H1 (cell line): ENCODE data around the gene FMC1. TPM values are rescaled to one million over a fixed set of nuclear protein-coding genes. Genes with fewer than 3 reads are reported as not detected.

Source experiments
- CTCF ChIA-PET: fragments of 300-600 bp; sonication (Branson Sonifier 250); formaldehyde crosslinking; loops from one replicate; lab custom pipeline; 2021; ENCODE audit not compliant: partially characterized antibody; lab: Charles Lee
- POLR2A ChIA-PET: fragments of 300-600 bp; sonication (Branson Sonifier 250); formaldehyde crosslinking; loops from one replicate; lab custom pipeline; 2021; ENCODE audit warnings: inconsistent platforms; ENCODE audit not compliant: partially characterized antibody; lab: Charles Lee
- DNase-seq, 2 experiments: peaks; one replicate each; pipeline versions ENCODE4 v3.0.0 to v3.0.0-alpha.2; 2010 to 2022; ENCODE audit warnings: low spot score in 2 of 2, low read depth in 1 of 2, mixed read lengths in 1 of 2
- FAIRE-seq: peaks from 2 replicates; lab custom pipeline; 2011; peaks lifted over from hg19 to GRCh38; lab: Jason Lieb, UNC
- H2AFZ ChIP-seq: 2 replicates; pipeline ENCODE4 v1.8.1; 2012; ENCODE audit warnings: low read length, inconsistent platforms
- H2AK5ac ChIP-seq: 2 replicates; pipeline ENCODE4 v1.6.1; 2013; ENCODE audit warnings: low read depth, low read length
- H2BK120ac ChIP-seq: replicated peaks from 2 replicates; pipeline ENCODE3; 2013; ENCODE audit warnings: low read depth, low read length, inconsistent platforms
- H2BK12ac ChIP-seq: 2 replicates; pipeline ENCODE4 v1.6.1; 2013; ENCODE audit warnings: low read depth, low read length
- H2BK15ac ChIP-seq: 2 replicates; pipeline ENCODE4 v1.6.1; 2013; ENCODE audit warnings: low read length
- H2BK20ac ChIP-seq: 2 replicates; pipeline ENCODE4 v1.6.1; 2013; ENCODE audit warnings: low read length
- H2BK5ac ChIP-seq: 2 replicates; pipeline ENCODE4 v1.6.1; 2013; ENCODE audit warnings: low read depth, low read length
- H3K14ac ChIP-seq: 2 replicates; pipeline ENCODE4 v1.6.1; 2013; ENCODE audit warnings: inconsistent platforms; ENCODE audit not compliant: insufficient read length
- H3K18ac ChIP-seq: 2 replicates; pipeline ENCODE4 v1.6.1; 2013; ENCODE audit warnings: low read length; ENCODE audit errors: extremely low read depth
- H3K23ac ChIP-seq: 2 replicates; pipeline ENCODE4 v1.6.1; 2013; ENCODE audit warnings: inconsistent platforms; ENCODE audit not compliant: insufficient read length
- H3K23me2 ChIP-seq: 2 replicates; pipeline ENCODE4 v1.6.1; 2013; ENCODE audit warnings: low read depth, low read length
- H3K27ac ChIP-seq: 2 replicates; pipeline ENCODE4 v1.6.1; 2011; ENCODE audit warnings: low read depth, low read length, inconsistent platforms
- H3K27me3 ChIP-seq, 4 experiments: replicated peaks in 1 of 4; 1 replicate in 1 of 4; 2 replicates in 3 of 4; pipeline versions ENCODE4 v1.6.1 to v1.8.1; 2011 to 2013; ENCODE audit warnings: low read length in 3 of 4, mild to moderate bottlenecking in 3 of 4, inconsistent platforms in 2 of 4, mixed read lengths in 2 of 4, moderate library complexity in 1 of 4; ENCODE audit not compliant: control insufficient read depth in 3 of 4, insufficient read depth in 3 of 4; ENCODE audit errors: extremely low read depth in 1 of 4
- H3K36me3 ChIP-seq, 4 experiments: 2 replicates each; pipeline versions ENCODE4 v1.6.1 to v1.8.1; 2011 to 2013; ENCODE audit warnings: mild to moderate bottlenecking in 4 of 4, low read length in 3 of 4, moderate library complexity in 2 of 4, control low read depth in 1 of 4, inconsistent platforms in 1 of 4; ENCODE audit not compliant: insufficient read depth in 4 of 4, control insufficient read depth in 2 of 4
- H3K4ac ChIP-seq: replicated peaks from 2 replicates; pipeline ENCODE3; 2013; ENCODE audit warnings: low read length, low read depth, mixed read lengths, inconsistent platforms; ENCODE audit not compliant: insufficient read length
- H3K4me1 ChIP-seq, 4 experiments: replicated peaks in 1 of 4; 1 replicate in 1 of 4; 2 replicates in 3 of 4; pipeline versions ENCODE4 v1.6.1 to v1.8.1; 2011 to 2013; ENCODE audit warnings: low read length in 3 of 4, inconsistent platforms in 2 of 4, mixed read lengths in 1 of 4; ENCODE audit not compliant: insufficient read depth in 4 of 4, control insufficient read depth in 3 of 4
- H3K4me2 ChIP-seq, 2 experiments: 2 replicates each; pipeline versions ENCODE4 v1.6.1 to v1.8.1; 2011 to 2013; ENCODE audit warnings: low read depth in 2 of 2, low read length in 2 of 2, control low read depth in 1 of 2, inconsistent platforms in 1 of 2, mild to moderate bottlenecking in 1 of 2; ENCODE audit not compliant: insufficient read depth in 1 of 2
- H3K4me3 ChIP-seq, 4 experiments: fragments of 200-600, 300-600 bp in 1 of 4; sonication (generic), shearing (Covaris generic), sonication (Bioruptor Twin) in 1 of 4; 2 replicates each; pipeline versions ENCODE4 v1.5.1 to v1.8.1; 2011 to 2016; ENCODE audit warnings: low read length in 4 of 4, low read depth in 3 of 4, control low read depth in 2 of 4, inconsistent platforms in 2 of 4, mild to moderate bottlenecking in 2 of 4, mixed read lengths in 1 of 4, moderate library complexity in 1 of 4; ENCODE audit not compliant: insufficient read depth in 2 of 4; ENCODE audit errors: extremely low read depth in 1 of 4
- H3K56ac ChIP-seq: replicated peaks from 2 replicates; pipeline ENCODE3; 2013; ENCODE audit warnings: low read depth, mild to moderate bottlenecking, mixed read lengths, low read length, inconsistent platforms; ENCODE audit not compliant: insufficient read length
- H3K79me1 ChIP-seq: 2 replicates; pipeline ENCODE4 v1.6.1; 2013; ENCODE audit warnings: low read depth, low read length, control low read depth
- H3K79me2 ChIP-seq, 2 experiments: 2 replicates each; pipeline versions ENCODE4 v1.6.1 to v1.8.1; 2012 to 2013; ENCODE audit warnings: low read length in 2 of 2, mild to moderate bottlenecking in 2 of 2, inconsistent platforms in 1 of 2; ENCODE audit not compliant: insufficient read depth in 2 of 2, control insufficient read depth in 1 of 2
- H3K9ac ChIP-seq, 4 experiments: replicated peaks in 1 of 4; 1 replicate in 1 of 4; 2 replicates in 3 of 4; pipeline versions ENCODE4 v1.6.1 to v1.8.1; 2011 to 2013; ENCODE audit warnings: low read depth in 3 of 4, low read length in 3 of 4, control low read depth in 2 of 4, mild to moderate bottlenecking in 2 of 4, moderate library complexity in 2 of 4, inconsistent platforms in 1 of 4; ENCODE audit errors: extremely low read depth in 1 of 4
- H3K9me3 ChIP-seq, 2 experiments: 2 replicates each; pipeline versions ENCODE4 v1.6.1 to v1.8.1; 2012 to 2013; ENCODE audit warnings: mild to moderate bottlenecking in 2 of 2, moderate library complexity in 2 of 2, control low read depth in 1 of 2, inconsistent platforms in 1 of 2, low read depth in 1 of 2, low read length in 1 of 2, mixed read lengths in 1 of 2; ENCODE audit not compliant: insufficient read depth in 2 of 2
- H4K20me1 ChIP-seq, 2 experiments: replicated peaks in 1 of 2; 2 replicates each; pipeline versions ENCODE3 to v1.8.1; 2011 to 2013; ENCODE audit warnings: inconsistent platforms in 2 of 2, low read length in 2 of 2, mild to moderate bottlenecking in 1 of 2; ENCODE audit not compliant: insufficient read depth in 2 of 2, control insufficient read depth in 1 of 2
- H4K5ac ChIP-seq: 2 replicates; pipeline ENCODE4 v1.6.1; 2013; ENCODE audit warnings: low read length, low read depth, mixed read lengths, inconsistent platforms; ENCODE audit not compliant: insufficient read length
- H4K8ac ChIP-seq: 2 replicates; pipeline ENCODE4 v1.8.0; 2013; ENCODE audit warnings: mild to moderate bottlenecking, moderate library complexity, low read length, inconsistent platforms; ENCODE audit not compliant: insufficient read depth; ENCODE audit errors: extremely low read depth
- H4K91ac ChIP-seq: replicated peaks from 2 replicates; pipeline ENCODE3; 2013; ENCODE audit warnings: low read length, mixed read lengths, inconsistent platforms; ENCODE audit not compliant: insufficient read length
- BRCA1 ChIP-seq: IDR thresholded peaks from 2 replicates; pipeline ENCODE4 v1.6.1; 2012; ENCODE audit warnings: low read depth, low read length, improper control_type of control experiment
- CHD2 ChIP-seq: IDR thresholded peaks from 2 replicates; pipeline ENCODE4 v1.6.1; 2012; ENCODE audit warnings: low read length, improper control_type of control experiment
- CREB1 ChIP-seq: IDR thresholded peaks from 2 replicates; pipeline ENCODE4 v1.6.1; 2012; ENCODE audit warnings: inconsistent platforms
- GABPA ChIP-seq: IDR thresholded peaks from 2 replicates; pipeline ENCODE4 v1.6.1; 2011; ENCODE audit warnings: mild to moderate bottlenecking, low read length, moderate library complexity, borderline replicate concordance; ENCODE audit not compliant: insufficient read depth
- HDAC2 ChIP-seq, 2 experiments: fragments of 300-600 bp in 1 of 2; sonication (generic) in 1 of 2; IDR thresholded peaks; 2 replicates each; pipeline ENCODE4 v1.6.1; 2011 to 2012; ENCODE audit warnings: low read depth in 2 of 2, low read length in 2 of 2, mild to moderate bottlenecking in 2 of 2, moderate library complexity in 2 of 2, borderline replicate concordance in 1 of 2, inconsistent platforms in 1 of 2
- KDM1A ChIP-seq: fragments of 200-600, 300-600 bp; sonication (generic); IDR thresholded peaks from 2 replicates; pipeline ENCODE4 v1.7.1; 2016; ENCODE audit warnings: mild to moderate bottlenecking, low read length, borderline replicate concordance
- KDM4A ChIP-seq: IDR thresholded peaks from one replicate; pipeline ENCODE4 v1.7.1; 2012; ENCODE audit warnings: low read depth, mild to moderate bottlenecking, moderate library complexity, low read length, inconsistent platforms; ENCODE audit not compliant: severe bottlenecking
- MAFK ChIP-seq: IDR thresholded peaks from 2 replicates; pipeline ENCODE4 v1.6.1; 2012; ENCODE audit warnings: low read depth, mild to moderate bottlenecking, improper control_type of control experiment, low read length
- POLR2A ChIP-seq, 2 experiments: IDR thresholded peaks; 1 replicate in 1 of 2; 2 replicates in 1 of 2; pipeline ENCODE4 v1.6.1; 2011; ENCODE audit warnings: low read depth in 2 of 2, low read length in 2 of 2, mild to moderate bottlenecking in 2 of 2; ENCODE audit errors: control extremely low read depth in 1 of 2
- POLR2AphosphoS5 ChIP-seq: IDR thresholded peaks from 2 replicates; pipeline ENCODE4 v1.6.1; 2011; ENCODE audit warnings: low read depth, low read length
- RBBP5 ChIP-seq: IDR thresholded peaks from 2 replicates; pipeline ENCODE4 v1.7.1; 2012; ENCODE audit warnings: low read depth, mild to moderate bottlenecking, inconsistent platforms, low read length, moderate library complexity, borderline replicate concordance
- RXRA ChIP-seq: IDR thresholded peaks from 2 replicates; pipeline ENCODE4 v1.6.1; 2011; ENCODE audit warnings: low read depth, mild to moderate bottlenecking, low read length, moderate library complexity; ENCODE audit not compliant: insufficient read depth
- SP2 ChIP-seq: IDR thresholded peaks from 2 replicates; pipeline ENCODE4 v1.6.1; 2012; ENCODE audit warnings: mild to moderate bottlenecking, low read length, inconsistent platforms
- TAF7 ChIP-seq: optimal IDR thresholded peaks from 2 replicates; pipeline ENCODE3; 2011; ENCODE audit warnings: low read depth, mild to moderate bottlenecking, inconsistent platforms, low read length, moderate library complexity, borderline replicate concordance
- ZNF274 ChIP-seq: IDR thresholded peaks from 2 replicates; pipeline ENCODE4 v1.7.0; 2012; ENCODE audit warnings: low read length, borderline replicate concordance; ENCODE audit errors: extremely low read depth
- whole genome bisulfite sequencing, 2 experiments: shearing (Covaris generic) in 1 of 2; methylation state at CpG; one replicate each; pipeline versions ENCODE4 v1.1.6 to v1.1.7; 2013 to 2015; ENCODE audit warnings: low lambda C conversion rate in 2 of 2, mixed read lengths in 2 of 2, inconsistent platforms in 1 of 2, low coverage in 1 of 2, missing lambda C conversion rate in 1 of 2; ENCODE audit not compliant: insufficient replicate concordance in 2 of 2, insufficient coverage in 1 of 2, insufficient read length in 1 of 2; ENCODE audit errors: extremely low coverage in 1 of 2, missing lambda C conversion rate in 1 of 2; 5-methylcytosine and 5-hydroxymethylcytosine counted together
- polyA plus RNA-seq, 7 experiments: library from polyadenylated mRNA; depleted of rRNA in 3 of 7; stranded (reverse) in 5 of 7; unstranded in 2 of 7; fragments of >200 nt in 5 of 7; fragments of 200-250 nt in 2 of 7; gene quantifications; 1 replicate in 5 of 7; 2 replicates in 1 of 7; 4 replicates in 1 of 7; pipeline versions ENCODE4 v1.2.1 to v1.2.3, GENCODE V29; 2011 to 2013; ENCODE audit warnings: missing spikeins in 2 of 7, mixed read lengths in 2 of 7
- total RNA-seq: library from RNA; stranded (reverse); fragmentation: NEBNext Ultra II Directional; extraction: Animal tissue kit (Norgen Biotek cat#: 25700); gene quantifications from 2 replicates; pipeline ENCODE4 v1.2.1, GENCODE V29; 2021

FMC1 gene
- total and polyA plus RNA-seq, 2 of the 8 experiments (the other 6 are each of a cell fraction or from before 2014, with no cell fraction given): 15.8 to 28.4 TPM

DNA sequence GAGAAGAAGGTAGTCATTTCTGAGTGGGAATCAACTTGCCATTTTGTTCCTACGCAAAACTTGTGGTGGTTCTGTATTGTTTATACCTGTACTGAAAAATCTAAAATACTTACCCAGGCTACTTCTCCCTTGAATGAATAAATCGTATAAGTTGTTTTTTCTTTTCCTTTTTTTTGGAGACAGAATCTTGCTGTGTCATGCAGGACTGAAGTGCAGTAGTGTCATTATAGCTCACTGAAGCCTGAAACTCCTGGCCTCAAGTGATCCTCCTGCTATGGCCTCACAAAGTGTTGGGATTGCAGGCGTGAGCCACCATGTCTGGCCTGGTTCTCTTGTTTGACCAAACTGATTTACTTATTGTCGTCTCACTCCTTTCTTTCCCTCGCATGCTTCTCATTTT is 46.5 kb downstream of the FMC1 start:
- Histone ChIP-seq H3K4me3 (no peak overlapping the region), H3K4me2 (no peak overlapping the region), H2BK12ac (no peak overlapping the region), H3K23me2 (no peaks in the 10 kb centered on the region), H3K23ac (no peak overlapping the region), H3K79me2 (peaks cover 0 to 44% of the 10 kb centered on the region in 2 experiments; a peak in 2 of 4 replicates), H2BK120ac (no peak overlapping the region), H4K91ac (no peak overlapping the region), H4K5ac (no peak overlapping the region), H3K27ac (no peak overlapping the region), H3K9ac (no peak overlapping the region), H2BK20ac (no peak overlapping the region), H2AK5ac (no peak overlapping the region), H3K18ac (no peak overlapping the region), H3K14ac (no peak overlapping the region), H3K36me3 (peaks cover 2 to 50% (median 9%) of the 10 kb centered on the region in 4 experiments; a peak in 6 of 8 replicates), H2AFZ (no peak overlapping the region), H4K8ac (no peak overlapping the region), H3K4ac (no peak overlapping the region), H3K27me3 (no peaks in the 10 kb centered on the region), H2BK5ac (no peak overlapping the region), H3K79me1 (peaks cover 2% of the 10 kb centered on the region; the same call in 1 of the 2 replicates), H4K20me1 (peaks cover 0 to 2% of the 10 kb centered on the region in 2 experiments), H2BK15ac (no peak overlapping the region), H3K9me3 (no peaks in the 10 kb centered on the region), H3K56ac (no peak overlapping the region), H3K4me1 (no peaks in the 10 kb centered on the region)
- ChIA-PET CTCF (interaction anchor here (0.7 to 0.9 kb wide), 2 partner anchors 67 to 756 kb away, joined by 3 read pairs; no protein-coding TSS in a partner anchor), POLR2A (interaction anchor here (1.4 kb wide), 1 partner anchor 28 kb away, joined by 4 read pairs; the partner anchor contains the start of gene LUC7L2)
- no peak for DNase-seq
- FAIRE-seq: no peak
- WGBS, 2 experiments: 92% methylated on average over 5 of the region's 5 CpGs; no CpG with 5 or more reads in 1 of the 2 experiments
- TF ChIP-seq CHD2 (no peak), POLR2AphosphoS5 (no peak), POLR2A (IDR thresholded peaks at IDR 0.05; ENCODE audit: control extremely low read depth in 1 of 2, low read depth in 2 of 2, low read length in 2 of 2) (no peak), GABPA (no peak), ZNF274 (no peak), BRCA1 (no peak), RXRA (no peak), SP2 (no peak), TAF7 (no peak), CREB1 (no peak), MAFK (no peak), HDAC2 (IDR thresholded peaks at IDR 0.05; ENCODE audit: borderline replicate concordance in 1 of 2, low read depth in 2 of 2, low read length in 2 of 2) (no peak), KDM1A (no peak), RBBP5 (no peak), KDM4A (no peak)
